Fibroblast of mammary gland (primary cell): ENCODE measurements around the gene WDR12.
"Not testable (repeated sequence)": the region's sequence is repeated elsewhere in the genome, so short reads cannot be mapped to it uniquely, and the experiment has no call there.

Experiments used
- DNase-seq: peaks from one replicate; pipeline ENCODE4 v3.0.0-alpha.2; 2010; ENCODE audit warnings: low read depth
- H3K4me3 ChIP-seq: 2 replicates; pipeline ENCODE4 v1.5.1; 2011; ENCODE audit warnings: low read depth, mild to moderate bottlenecking, low read length, moderate library complexity; ENCODE audit not compliant: control insufficient read depth
- TF ChIP-seq, protein P1 (sequence below): conservative IDR thresholded peaks from 2 replicates; pipeline ENCODE4 v1.5.1; 2011; ENCODE audit warnings: low read depth, low read length, inconsistent platforms; ENCODE audit not compliant: control insufficient read depth, insufficient read depth

The WDR12 gene

DNA sequence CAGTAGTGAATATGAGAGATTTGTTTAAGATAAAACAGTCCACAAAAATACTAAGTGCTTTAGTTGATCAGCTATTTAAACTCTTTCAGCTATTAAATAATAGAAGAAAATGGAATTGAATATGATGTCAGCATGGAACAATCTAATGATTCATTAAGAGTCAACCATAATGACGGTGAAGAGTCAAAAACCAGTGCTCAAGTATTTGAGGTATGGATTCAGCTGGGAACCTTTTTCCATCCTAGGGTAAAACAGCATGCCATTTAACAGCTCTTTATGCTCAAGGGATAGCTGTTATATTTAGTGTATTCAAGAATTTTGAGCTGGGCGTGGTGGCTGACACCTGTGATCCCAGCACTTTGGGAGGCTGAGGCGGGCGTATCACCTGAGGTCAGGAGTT is 30.3 kb upstream of the WDR12 start:
- peak; percentile 50 for DNase-seq
- no peak overlapping the region for H3K4me3 ChIP-seq
- TF ChIP-seq, protein P1, sequence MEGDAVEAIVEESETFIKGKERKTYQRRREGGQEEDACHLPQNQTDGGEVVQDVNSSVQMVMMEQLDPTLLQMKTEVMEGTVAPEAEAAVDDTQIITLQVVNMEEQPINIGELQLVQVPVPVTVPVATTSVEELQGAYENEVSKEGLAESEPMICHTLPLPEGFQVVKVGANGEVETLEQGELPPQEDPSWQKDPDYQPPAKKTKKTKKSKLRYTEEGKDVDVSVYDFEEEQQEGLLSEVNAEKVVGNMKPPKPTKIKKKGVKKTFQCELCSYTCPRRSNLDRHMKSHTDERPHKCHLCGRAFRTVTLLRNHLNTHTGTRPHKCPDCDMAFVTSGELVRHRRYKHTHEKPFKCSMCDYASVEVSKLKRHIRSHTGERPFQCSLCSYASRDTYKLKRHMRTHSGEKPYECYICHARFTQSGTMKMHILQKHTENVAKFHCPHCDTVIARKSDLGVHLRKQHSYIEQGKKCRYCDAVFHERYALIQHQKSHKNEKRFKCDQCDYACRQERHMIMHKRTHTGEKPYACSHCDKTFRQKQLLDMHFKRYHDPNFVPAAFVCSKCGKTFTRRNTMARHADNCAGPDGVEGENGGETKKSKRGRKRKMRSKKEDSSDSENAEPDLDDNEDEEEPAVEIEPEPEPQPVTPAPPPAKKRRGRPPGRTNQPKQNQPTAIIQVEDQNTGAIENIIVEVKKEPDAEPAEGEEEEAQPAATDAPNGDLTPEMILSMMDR: no peak

DNA sequence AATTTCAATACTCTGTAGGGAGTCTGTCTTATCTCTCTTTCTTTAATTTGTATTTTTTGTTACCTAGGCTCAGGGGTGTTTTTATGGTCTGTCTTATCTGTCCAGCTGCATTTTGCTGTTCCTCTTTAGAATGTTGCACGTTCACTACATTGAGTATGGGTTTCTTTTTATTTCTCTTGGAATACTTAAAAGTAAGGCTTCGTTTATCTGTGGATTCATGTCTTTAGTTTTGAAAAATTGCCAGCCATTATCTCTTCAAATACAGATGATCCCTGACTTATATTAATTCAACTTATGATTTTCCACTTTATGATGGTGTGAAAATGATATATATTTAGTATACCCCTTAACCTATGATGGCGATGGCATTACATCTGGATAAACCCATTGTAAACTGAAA is 27.5 kb upstream of the WDR12 start:
- no peak for DNase-seq
- H3K4me3 ChIP-seq: no peak overlapping the region
- TF ChIP-seq, protein P1: no peak

DNA sequence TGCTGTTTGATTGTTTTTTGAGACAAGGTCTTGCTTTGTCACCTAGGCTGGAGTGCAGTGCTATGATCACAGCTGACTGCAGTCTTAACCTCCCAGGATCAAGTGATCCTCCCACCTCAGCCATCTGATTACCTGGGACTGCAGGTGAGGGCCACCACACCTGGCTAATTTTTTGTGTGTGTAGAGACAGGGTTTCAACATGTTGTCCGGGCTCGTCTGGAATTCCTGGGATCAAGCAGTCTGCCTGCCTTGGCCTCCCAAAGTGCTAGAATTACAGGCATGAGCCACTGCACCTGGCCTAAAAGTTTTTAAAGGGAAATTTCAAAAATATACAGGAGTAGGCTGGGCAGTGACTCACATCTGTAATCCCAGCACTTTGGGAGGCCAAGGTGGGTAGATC is 23.0 kb upstream of the WDR12 start:
- TF ChIP-seq, protein P1: no peak

DNA sequence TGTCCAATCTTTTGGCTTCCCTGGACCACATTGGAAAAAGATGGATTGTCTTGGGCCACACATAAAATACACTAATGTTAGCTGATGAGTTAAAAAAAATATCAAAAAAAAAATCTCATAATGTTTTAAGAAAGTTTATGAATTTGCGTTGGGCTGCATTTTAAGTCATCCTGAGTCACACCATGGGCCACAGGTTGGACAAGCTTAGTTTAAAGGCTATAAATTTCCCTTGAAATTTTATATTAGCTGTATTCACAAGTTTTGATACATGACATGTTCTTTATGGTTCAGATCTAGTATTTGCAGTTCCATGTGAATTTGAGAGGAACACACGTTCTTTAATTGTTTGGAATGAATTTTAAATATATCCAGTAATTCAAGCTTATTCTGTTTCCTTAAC is 22.5 kb upstream of the WDR12 start:
- TF ChIP-seq, protein P1: no peak
- H3K4me3 ChIP-seq: no peak overlapping the region
- DNase-seq: no peak

More for the DNA sequence above, 23.0 kb upstream of the WDR12 start:
- DNase-seq: no peak
- H3K4me3 ChIP-seq: no peak overlapping the region

DNA sequence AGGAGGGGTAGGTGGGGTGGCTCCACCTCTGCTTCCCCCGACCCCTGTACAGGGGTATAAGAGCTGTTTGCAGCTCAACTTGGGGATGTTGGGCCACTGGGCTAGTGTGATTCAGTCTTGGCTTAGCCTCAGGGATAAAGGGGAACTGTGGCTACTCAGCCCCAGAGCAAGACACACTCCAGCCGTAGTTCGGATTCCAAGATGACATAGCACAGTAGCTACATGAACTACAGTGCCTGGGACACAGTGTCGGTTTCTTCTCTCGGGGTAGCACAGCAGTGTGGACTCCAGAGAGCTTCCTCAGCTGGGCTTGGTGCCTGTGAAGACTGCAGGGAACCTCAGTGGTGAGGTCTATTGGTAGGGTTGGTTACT is 21.7 kb upstream of the WDR12 start:
- no peak overlapping the region for H3K4me3 ChIP-seq
- TF ChIP-seq, protein P1: no peak
- no peak for DNase-seq

DNA sequence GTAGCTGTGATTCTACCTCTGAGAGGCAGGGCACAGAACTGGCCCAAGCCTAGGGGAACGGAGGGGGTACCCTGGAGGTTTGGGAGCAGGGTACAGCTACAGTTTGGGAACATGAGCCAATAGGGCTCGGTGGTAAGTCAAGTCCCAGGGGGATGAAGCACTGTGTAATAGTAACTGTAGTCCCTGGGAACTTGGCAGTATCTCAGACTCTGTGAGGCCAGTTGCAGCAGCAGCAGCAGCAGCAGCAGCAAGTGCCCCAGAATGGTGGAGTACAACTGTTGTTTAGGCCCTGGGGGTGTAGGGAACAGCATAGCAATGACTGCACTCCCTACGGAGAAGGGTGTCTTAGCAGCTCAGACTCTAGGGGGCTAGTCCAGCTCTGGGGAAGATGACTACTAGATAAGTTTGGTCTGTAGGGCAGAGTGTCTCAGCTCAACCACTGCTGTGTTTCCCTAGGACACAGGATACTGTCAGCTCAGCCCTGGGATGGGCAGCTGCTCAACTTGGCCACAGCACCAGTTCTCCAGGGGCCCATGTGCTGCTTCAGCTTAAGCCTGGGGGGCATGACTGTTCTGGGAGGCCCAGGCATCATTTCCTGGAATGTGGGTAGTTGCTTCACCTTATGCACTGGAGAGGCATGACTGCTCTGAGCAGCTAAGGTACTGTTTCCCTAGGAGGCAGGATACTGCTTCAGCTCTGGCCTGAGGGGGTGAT is 21.1 kb upstream of the WDR12 start:
- TF ChIP-seq, protein P1: no peak
- no peak overlapping the region for H3K4me3 ChIP-seq
- peak; percentile 69 for DNase-seq

DNA sequence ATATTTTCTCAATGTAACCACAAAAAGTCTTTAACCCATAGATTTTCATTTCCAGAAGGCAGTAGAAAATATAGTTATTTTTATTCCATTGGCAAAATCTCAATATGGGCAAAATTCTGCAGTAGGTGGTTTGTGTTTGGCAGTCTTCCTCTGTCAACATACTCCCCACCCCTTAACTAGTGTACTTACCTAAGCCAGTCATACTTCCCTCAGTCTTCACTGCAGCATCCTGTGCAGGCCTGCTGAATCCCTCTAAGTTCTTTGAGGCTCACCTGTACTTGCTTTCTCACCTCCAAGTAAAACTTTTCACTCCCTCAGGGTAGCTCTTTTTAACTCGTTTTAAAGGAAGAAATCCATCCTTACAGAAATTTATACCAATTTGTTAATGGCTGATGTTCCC is 7.4 kb upstream of the WDR12 start:
- TF ChIP-seq, protein P1: no peak
- DNase-seq: no peak
- no peak overlapping the region for H3K4me3 ChIP-seq

DNA sequence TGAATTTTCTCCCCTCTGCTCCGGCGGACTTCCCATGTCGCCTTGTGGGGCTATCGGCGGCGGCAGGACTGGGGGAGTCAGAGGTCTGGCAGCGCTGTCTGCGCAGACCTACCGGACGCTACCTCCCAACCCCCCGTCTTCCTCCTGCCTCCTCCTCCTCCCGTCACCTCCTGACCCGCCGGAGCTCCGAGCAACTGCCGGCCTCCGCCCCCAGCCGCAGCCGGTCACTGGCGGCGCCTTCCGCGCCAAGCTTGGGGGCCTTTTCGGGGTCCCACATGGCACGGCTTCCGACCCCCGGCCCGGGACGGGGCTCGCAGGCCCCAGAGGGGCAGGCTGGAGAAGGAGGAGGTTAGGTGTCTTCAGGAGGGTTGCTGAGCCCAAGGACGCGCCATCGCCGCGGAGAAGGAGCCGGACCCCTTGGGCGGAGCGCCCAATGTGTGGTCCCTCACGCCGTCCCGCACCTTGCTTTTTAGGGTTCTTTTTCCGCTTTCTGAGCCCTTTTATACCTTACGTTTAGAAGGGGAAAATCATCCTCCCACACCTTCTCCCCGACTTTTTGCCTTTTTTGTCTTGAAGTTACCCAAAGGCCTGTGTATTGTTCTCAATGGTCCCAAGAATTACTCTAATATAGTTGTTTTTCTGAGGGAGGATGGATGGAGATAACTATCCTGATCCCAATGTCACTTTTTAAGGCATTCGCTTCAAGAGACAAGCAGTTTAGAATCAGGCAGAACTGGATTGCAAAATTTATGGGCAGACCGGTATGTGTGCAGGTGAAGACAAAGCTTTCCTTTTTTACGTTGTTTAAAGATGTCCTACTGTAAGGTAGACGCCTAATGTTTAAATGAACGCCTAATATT is 1.1 kb upstream of the WDR12 start:
- H3K4me3 ChIP-seq: peak overlapping the region; percentile 100

More for the DNA sequence above, 1.1 kb upstream of the WDR12 start:
- DNase-seq: not testable (repeated sequence)
